GM19468 (cell line): ENCODE data around the gene GABBR2.

Source experiments
- ATAC-seq: cut with Tn5 transposase; IDR thresholded peaks from one replicate; pipeline ENCODE4 v1.9.1; 2021; ENCODE audit warnings: mild to moderate bottlenecking, moderate library complexity, moderate number of reproducible peaks; ENCODE audit not compliant: unreplicated experiment; ENCODE audit errors: extremely low read depth

Gene GABBR2

DNA sequence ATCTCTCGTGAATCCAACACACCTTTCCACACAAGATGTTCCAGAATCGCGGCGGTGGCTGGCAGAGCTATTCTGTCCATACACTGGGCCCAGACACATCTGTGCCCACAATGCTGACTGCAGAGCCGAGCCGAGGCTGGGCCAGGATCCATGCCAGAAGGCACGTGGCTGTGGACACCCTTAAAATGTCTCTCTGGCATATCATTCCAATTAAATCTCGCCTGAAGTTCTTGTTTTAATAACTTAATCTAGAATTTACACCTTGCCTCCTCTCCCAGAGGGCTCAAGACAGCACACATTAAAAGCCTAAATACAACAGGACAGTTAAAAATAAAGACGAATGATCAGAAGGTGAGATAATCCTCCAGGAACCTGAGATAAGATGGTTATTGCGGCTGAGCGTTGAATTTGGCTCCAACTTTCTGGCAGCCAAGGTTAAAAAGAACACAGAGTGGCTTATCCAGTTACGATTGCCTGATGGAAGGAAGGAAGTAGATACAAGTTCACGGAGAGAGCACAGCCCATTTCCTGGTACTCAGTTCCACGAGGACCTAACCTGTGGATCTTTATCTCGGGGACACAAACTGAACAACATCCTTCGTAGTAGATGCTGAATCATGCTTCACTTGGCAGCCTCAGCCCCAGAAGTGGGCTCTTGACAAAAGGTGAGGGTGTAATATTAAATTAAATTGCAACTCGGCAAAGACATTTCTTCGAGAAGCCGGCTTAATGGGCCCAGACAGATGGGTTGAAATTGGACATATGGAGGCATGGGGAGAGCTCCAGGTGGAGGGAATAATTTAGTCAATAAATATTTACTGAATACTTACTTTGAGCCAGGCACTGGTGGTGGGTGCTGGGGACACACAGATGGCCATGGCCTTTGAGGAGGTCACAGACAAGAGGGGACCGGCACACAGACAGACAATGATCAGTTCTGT, 367.3 kb downstream of the GABBR2 start:
- ATAC-seq: no peak

DNA sequence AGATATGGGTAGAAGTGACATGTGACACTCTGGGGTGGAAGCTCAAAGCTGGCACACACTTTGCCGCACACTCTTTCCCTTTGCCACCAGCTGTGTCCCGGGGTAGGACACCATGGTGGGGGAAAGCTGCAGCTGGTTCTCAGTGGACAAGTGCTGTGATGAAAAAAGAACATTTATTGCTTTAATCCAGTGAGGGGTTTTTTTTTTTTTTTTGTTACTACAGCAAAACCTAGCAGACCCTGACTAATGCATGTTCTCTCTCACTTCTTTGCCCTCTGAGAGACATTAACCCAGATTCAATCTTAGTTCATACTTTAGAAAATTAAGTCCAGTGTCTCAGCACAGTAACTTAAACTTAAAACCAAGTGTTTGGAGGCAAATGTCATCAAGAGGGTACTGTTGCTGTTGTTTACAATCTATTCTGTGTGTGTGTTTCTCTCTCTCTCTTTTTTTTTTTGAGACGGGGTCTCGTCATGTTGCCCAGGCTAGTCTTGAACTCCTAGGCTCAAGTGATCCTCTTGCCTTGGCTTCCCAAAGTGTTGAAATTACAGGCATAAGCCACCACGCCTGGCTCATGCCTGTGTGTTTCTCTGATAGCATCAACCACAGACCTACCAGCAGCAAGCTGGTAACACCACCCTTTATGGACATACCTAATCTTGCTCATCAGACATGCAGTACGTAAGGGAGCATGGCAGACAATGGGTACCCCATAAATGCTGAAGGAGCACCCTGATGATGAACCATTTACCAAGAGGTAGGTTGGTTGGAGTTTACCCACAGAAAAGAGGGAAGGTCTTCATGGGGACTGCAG, 368.5 kb downstream of the GABBR2 start:
- ATAC-seq: no peak

DNA sequence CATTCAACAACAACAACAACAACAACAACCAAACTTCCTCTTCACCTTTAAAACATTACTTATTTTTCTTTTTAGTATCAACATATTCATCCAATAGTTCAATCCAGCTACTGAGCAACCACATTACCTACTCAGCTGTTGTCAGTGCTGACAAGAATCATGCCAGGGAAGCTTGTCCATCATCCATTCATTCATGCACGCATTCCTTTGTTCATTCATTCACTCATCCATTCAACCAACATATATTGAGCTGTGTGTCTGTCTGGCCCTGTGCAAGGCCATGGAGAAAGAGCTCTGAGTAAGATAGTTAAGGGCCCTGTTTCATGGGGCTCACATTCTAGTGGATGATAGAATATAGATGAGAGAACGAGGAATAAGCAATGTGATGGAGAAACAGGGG, 373.1 kb downstream of the GABBR2 start:
- no peak for ATAC-seq

DNA sequence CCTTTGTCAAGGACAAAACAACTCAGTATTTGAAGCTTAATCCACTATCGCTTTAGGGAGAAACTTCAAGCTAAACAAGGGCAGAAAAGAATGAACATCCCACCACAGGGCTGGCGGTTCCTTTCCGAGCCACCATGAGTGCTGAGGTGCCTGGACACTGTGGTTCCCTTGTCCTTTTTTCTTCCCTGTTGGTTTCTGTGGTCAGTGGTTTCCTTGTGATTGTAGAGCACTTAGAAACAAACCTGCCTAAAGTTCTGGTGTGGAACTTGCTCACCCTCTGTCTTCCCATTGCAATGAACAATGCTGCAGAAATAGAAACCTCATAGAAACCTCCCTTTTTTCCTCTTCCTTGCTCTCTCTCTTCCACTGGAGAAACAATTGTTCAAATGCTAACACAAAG, 373.9 kb downstream of the GABBR2 start:
- ATAC-seq: no peak

DNA sequence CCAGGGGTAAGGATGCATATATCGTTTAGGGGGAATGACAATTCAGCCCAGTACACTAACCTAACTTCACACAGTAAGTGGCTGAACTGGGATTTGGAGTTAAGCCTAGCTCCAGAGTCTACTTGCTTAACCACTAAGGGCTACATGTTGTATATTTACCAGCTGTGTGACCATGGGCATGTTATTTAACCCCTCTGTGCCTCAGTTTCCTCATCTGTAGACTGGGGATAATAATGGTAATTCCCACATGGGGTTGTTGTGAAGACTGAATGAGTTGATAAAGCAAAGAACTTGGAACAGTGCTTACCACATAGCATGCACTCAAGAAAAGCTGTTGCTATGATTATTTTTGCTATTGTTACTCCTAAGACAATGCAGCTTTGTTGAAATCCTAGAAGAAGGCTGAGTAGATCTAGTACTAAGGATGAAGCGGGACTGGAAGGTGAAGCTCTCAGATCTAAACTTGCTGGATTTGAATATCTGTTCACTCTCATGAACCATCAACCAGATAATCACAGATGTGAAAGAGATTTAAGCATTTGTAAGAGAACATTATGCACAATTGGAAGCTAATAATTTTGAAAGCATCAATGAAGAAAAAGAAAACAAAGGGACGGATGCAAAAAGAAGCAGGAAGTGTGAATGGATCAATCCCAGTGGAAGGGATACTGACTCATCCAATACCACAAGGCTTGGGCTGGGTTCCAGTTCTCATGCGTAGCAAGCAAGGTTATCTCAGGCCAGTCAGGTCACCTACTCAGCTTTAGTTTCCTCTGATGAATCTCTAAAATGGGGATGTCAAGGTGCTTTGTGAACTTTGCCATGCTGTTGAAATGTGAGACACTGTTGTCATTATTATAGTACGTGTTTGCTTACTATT, 374.8 kb downstream of the GABBR2 start:
- no peak for ATAC-seq

DNA sequence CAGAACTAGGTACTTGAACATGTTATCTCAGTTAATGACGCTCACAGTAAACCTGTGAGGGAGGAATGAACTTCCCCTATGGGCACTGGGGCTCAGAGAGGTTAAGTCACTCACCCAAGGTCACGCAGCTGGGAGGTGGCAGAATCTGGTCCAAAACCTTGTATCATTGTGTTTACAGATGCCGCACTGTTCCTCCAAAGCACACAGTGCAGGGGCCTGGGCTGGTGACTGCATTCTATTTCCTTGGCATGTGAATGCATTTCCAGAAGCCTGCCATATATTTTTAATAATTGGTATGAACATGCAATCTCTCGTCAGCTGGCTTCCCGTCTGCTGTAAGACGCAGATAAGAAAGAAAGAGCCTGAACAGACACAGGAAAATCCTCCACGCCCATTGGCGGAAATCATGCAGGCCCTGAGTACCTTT, 376.3 kb downstream of the GABBR2 start:
- ATAC-seq: no peak

DNA sequence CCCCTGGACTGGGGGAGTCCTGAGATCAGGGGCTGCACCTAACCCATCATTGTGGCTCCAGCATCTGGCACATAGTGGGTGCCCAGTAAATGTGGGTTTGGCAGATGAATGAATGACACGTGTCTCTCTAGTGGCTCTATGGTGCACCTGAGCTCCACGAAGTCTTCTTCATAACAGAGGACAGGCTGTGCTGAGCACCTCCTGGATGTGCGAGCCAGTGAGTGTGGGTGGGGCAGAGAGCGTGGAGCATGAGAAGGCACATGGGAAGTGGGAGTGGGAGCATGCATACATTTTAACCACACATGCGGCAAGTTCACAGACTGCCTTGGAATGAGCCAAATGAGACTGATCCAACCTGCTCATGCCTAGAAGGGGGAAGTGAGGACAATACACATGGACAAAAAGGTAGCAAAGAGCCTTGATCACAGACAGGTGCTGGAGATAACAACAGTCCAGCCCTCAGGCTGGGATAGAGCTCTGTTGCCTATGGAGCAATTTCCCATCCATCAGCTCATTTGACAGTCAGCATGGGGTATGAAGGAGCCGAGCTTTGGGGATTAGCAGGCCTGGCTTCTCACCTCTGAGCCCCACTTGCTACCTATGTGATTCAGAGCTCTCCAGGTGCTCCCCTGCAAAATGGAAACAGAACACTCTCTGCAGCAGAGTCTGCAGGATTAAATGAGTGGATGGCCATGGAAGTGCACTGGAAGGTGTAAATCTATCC, 377.0 kb downstream of the GABBR2 start:
- ATAC-seq: no peak

DNA sequence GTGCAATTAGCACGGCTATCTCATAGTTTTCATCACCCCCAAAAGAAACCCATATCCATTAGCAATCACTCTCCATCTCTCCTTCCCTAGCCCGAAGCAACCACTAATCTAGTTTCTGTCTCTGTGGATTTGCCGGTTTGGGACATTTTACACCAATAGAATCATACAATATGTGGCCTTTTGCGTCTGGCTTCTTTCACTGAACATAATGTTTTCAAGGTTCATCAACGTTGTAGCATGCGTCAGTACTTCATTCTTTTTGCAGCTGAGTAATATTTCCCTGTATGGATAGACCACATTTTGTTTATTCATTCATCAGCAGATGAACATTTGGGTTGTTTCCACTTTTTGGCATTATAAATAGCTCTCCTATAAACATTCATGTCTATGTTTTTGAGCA, 377.9 kb downstream of the GABBR2 start:
- ATAC-seq: no peak

DNA sequence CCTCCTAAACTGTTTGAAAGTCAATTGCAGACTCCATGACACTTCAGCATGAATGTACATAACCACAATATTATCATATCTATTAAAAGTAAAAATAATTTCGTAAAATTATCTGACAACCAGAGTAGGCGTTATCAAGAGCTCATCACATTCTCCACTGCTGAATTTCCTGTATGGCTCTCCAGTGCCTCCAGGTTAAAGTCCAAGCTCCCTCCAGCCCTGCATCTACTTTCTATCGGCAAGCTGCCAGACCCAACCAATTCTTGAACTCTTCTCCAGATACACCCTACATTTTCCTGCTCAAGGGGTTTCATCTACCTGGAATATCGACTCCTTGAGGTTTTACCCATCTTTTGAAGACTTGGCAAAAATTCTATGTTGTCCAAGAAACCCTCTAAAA, 378.8 kb downstream of the GABBR2 start:
- ATAC-seq: no peak

DNA sequence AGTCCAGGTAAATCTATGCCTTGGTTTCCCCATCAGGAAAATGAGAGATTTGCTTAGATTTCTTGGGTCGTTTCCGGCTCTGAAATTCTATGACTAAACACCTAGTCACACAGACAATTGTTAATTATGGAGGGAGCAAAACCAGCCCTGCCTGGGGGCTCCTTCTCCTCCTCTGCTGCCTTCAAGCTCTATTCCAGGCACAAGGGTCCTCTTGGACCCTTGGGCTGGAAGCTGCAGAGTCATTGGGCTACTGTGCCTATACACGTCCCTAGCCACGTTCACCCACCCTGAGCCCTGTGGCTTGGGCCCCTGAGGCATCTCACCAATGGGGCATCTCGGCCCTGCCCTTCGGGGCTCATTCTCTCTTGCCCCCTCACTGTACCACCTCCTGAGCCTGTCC, 379.5 kb downstream of the GABBR2 start:
- no peak for ATAC-seq

DNA sequence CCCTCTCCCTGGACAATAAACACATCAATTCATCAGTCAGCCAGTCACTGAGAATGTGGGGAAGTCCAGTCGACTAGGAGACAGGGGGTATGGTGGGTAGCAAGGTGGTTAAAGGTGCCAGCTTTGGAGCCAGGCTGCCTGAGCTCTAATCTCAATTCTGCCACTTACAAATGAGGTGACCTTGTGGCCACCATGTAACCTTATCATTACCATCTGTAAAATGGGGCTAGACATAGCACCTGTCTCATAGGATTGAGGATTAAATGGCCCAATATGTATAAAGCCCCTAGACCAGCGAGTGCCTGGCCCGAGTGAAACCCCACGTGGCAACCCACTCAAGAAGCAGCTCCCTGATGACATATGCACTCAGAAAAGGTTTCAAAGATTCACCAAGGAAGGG, 380.0 kb downstream of the GABBR2 start:
- no peak for ATAC-seq

DNA sequence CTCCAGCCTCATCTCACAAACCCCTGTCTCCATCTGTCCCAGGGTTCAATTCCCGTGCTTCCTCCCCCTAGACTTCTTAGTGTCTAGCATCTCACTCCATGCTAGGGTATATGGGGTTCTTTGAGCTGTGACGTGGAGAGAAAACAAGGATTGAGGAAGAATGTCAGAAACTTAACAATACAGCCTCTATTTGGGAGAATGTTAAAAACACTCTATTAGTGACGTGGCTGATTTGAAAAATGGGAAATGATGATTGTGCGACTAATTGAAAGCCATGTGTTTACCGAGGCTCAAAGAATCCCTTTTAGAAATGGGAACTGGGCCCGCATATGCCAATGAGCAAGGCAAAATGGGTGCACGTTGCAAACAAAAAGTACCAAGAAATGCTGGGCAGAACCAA, 380.6 kb downstream of the GABBR2 start:
- ATAC-seq: no peak

DNA sequence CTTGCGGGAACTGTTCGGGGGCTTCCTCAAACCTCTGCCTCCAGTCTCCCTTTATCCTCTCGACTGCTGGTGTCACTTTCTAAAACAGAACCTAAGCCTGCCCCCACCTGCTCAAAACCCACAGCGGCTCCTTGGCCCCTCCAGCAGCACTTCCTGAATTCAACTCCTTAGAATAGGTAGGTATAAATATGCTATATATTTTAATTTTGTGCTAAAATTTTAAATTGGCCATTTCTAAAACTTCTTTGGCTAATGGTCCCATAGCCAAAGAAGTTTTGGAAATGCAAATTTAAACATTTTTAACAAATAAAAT, 381.5 kb downstream of the GABBR2 start:
- no peak for ATAC-seq

DNA sequence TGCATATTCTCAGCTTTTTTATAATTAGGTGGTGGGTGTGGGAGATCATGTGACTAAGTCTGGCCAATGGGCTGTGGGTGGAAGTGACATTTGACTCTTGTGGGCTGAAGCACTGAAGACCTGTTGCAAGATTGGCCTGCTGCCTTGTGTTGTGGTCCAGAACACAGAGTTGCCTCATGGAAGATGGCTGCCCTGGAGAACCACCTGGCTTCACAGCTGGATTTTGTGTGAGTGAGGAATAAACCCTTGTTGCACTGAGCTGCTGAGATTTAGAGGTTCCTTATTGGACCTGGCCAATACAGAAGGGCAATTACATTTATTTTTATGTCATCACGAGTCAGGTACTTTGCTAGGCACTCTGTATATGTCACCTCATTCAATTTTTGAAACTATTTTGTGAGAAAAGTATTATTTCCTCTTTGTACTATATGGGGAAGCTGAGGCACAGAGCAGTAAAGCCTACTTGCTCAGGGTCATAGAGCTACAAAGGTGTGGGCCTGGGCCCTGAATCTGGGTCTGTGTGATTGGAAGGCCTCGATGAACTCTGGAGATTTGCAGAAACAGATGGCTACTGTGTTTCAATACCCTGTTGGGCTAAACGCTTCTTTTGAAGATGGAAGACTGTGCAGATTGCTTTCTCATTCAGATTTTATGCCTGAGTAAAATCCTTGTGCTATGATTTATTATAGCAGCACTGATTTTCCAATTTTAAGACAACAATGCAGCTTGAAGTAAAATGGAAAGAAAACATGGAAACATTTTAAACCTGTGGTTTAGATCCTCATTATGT, 382.1 kb downstream of the GABBR2 start:
- no peak for ATAC-seq

DNA sequence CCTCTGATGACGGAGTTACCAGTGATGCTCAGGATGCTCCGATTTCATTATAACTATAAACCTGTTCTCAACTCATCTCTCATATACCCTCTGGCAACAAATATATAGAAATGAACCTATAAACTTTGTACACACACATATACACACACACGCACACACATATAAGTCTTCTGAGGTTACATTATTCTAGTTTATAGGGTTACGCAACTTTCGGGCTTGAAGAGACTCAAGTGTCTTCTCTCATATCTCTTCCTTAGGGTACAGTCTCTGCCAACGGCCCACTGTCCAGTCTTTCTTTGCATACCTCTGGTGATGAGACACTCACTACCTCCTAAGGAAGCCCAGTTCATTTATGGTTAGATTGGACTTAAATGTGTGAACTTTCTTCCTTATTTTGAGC, 383.9 kb downstream of the GABBR2 start:
- no peak for ATAC-seq

DNA sequence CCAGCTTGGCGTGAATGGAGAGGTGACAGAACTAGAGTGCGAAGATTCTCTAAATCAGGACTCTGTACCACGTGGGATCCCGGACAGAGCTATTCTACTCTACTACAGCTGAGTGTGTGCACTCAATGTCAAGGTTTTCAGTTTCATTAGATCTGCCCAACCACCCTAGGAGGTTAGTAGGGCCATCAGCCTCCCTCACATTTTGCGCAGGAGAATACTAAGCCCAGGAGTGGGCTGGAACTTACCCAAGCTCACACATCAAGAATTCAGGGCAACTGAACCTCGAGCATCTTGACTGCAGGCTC, 385.0 kb downstream of the GABBR2 start:
- no peak for ATAC-seq

DNA sequence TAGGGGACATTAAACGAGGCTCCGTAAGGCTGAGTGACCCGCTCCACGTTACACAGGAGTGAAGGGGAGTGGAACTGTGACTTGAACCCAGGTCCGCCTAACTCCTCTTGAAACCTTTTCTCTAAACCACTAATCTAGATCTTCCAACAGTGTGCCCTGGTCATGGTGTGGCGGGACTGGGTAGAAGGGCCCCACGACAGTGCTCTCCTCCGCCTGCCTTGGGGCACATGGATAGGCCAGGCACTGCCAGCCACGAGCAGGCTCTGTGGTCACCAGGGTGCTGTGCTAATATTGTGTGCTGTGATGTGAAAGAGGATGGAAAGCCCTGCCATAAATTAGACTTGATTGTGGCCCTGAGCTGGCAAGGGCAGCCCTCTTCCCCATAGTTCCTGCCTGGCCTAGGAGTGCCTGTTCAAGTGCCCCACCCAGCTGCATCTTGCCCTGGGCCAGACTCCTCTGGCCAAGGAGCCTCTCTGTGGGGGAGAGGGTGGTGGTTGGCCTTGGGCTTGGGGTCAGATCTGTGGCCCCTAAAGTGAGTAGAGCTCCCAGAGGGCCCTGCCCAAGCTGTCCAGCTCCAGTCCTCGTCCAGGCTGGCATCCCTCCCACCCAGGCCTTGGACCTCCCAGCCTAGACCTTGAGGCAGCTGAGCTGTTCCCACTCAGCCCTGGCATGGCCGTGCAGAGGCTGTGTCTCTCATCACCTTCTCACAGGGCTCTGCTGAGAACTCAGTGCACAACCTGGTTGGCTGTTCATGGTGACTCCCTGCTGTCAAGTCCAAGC, 385.5 kb downstream of the GABBR2 start:
- ATAC-seq: no peak

DNA sequence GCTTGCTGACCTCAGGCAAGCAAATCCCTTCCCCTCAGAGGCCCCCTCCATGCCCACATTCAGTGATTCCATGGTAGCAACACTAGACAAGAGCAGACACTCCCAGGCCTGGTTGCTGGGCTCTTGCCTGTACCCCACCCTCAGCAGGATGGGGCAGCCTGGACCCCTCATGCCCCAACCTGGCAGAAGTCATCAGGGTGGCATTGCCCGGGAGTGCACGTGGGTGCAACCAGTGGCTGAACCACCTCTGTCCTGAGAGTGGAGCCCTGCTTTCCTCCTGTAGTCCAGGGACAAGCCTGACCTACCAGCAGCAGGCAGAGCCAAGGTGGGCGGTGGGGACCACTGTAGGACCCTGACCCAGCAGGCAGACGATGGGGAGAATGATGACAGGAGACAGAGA, 387.5 kb downstream of the GABBR2 start:
- ATAC-seq: no peak
